ENCODE measurements around the gene FMN1.

The FMN1 gene

GRCh38 chr15:33188641-33189257 is 5.8 kb downstream of the FMN1 start:
- no peak overlapping the region for H3K4me3 ChIP-seq (ENCODE audit: control insufficient read depth, low read depth, low read length)
- TF ChIP-seq CTCF (IDR thresholded peaks at IDR 0.05; ENCODE audit: control insufficient read depth, insufficient read depth, low read depth, low read length, missing control alignments), result no peak
- no peak for DNase-seq (ENCODE audit: low read depth)

- TF ChIP-seq CTCF (IDR thresholded peaks at IDR 0.05; ENCODE audit: control insufficient read depth, insufficient read depth, low read depth, low read length, missing control alignments), result no peak
- no peak overlapping the region for H3K4me3 ChIP-seq (ENCODE audit: control insufficient read depth, low read depth, low read length)
- no peak for DNase-seq (ENCODE audit: low read depth)
These were observed 6.4 kb downstream of the FMN1 start for GRCh38 chr15:33188159-33188558.

- TF ChIP-seq CTCF (IDR thresholded peaks at IDR 0.05; ENCODE audit: control insufficient read depth, insufficient read depth, low read depth, low read length, missing control alignments), result no peak
- no peak for DNase-seq (ENCODE audit: low read depth)
- H3K4me3 ChIP-seq (ENCODE audit: control insufficient read depth, low read depth, low read length), result no peak overlapping the region
These were observed 11.2 kb downstream of the FMN1 start for GRCh38 chr15:33183334-33183733.

- DNase-seq (ENCODE audit: low read depth), result no peak
- no peak for TF ChIP-seq CTCF (IDR thresholded peaks at IDR 0.05; ENCODE audit: control insufficient read depth, insufficient read depth, low read depth, low read length, missing control alignments)
- H3K4me3 ChIP-seq (ENCODE audit: control insufficient read depth, low read depth, low read length), result no peak overlapping the region
These were observed 11.6 kb downstream of the FMN1 start for GRCh38 chr15:33182926-33183325.

GRCh38 chr15:33182278-33182905 is 12.1 kb downstream of the FMN1 start:
- TF ChIP-seq CTCF (IDR thresholded peaks at IDR 0.05; ENCODE audit: control insufficient read depth, insufficient read depth, low read depth, low read length, missing control alignments), result no peak
- DNase-seq (ENCODE audit: low read depth), result no peak
- no peak overlapping the region for H3K4me3 ChIP-seq (ENCODE audit: control insufficient read depth, low read depth, low read length)

- H3K4me3 ChIP-seq (ENCODE audit: control insufficient read depth, low read depth, low read length), result no peak overlapping the region
- no peak for TF ChIP-seq CTCF (IDR thresholded peaks at IDR 0.05; ENCODE audit: control insufficient read depth, insufficient read depth, low read depth, low read length, missing control alignments)
- DNase-seq (ENCODE audit: low read depth), result no peak
These were observed 14.6 kb downstream of the FMN1 start for GRCh38 chr15:33179874-33180273.

All from AG09309 (cell line).